HG03108 (cell line): Measurements from ENCODE around the gene DGKG.

ENCODE experiments used
- ATAC-seq: cut with Tn5 transposase; IDR thresholded peaks from one replicate; pipeline ENCODE4 v1.9.1; 2021; ENCODE audit warnings: moderate library complexity; ENCODE audit not compliant: unreplicated experiment

DGKG gene

GRCh38 chr3:186181901-186182300 lies 180.1 kb downstream of the DGKG start:
- ATAC-seq: no peak

GRCh38 chr3:186180891-186181481 lies 181.0 kb downstream of the DGKG start:
- no peak for ATAC-seq

- ATAC-seq: no peak
Measured at GRCh38 chr3:186180151-186180550, 181.9 kb downstream of the DGKG start.

- no peak for ATAC-seq
Measured at GRCh38 chr3:186178412-186178811, 183.6 kb downstream of the DGKG start.

- no peak for ATAC-seq
Measured at GRCh38 chr3:186176373-186176990, 185.6 kb downstream of the DGKG start.

- ATAC-seq: no peak
Measured at GRCh38 chr3:186173224-186173815, 188.7 kb downstream of the DGKG start.

GRCh38 chr3:186172353-186172752 lies 189.7 kb downstream of the DGKG start:
- ATAC-seq: no peak

- no peak for ATAC-seq
Measured at GRCh38 chr3:186171521-186171920, 190.5 kb downstream of the DGKG start.

GRCh38 chr3:186170516-186170915 lies 191.5 kb downstream of the DGKG start:
- no peak for ATAC-seq

- ATAC-seq: no peak
Measured at GRCh38 chr3:186169379-186169778, 192.7 kb downstream of the DGKG start.

- ATAC-seq: no peak
Measured at GRCh38 chr3:186168976-186169375, 193.1 kb downstream of the DGKG start.

- ATAC-seq: no peak
Measured at GRCh38 chr3:186167646-186168395, 194.2 kb downstream of the DGKG start.

- no peak for ATAC-seq
Measured at GRCh38 chr3:186166491-186167288, 195.3 kb downstream of the DGKG start.

- no peak for ATAC-seq
Measured at GRCh38 chr3:186166036-186166435, 196.0 kb downstream of the DGKG start.

GRCh38 chr3:186165331-186165730 lies 196.7 kb downstream of the DGKG start:
- no peak for ATAC-seq

- no peak for ATAC-seq
Measured at GRCh38 chr3:186164696-186165095, 197.3 kb downstream of the DGKG start.

GRCh38 chr3:186162221-186162620 lies 199.8 kb downstream of the DGKG start:
- peak; percentile 56 for ATAC-seq

GRCh38 chr3:186160691-186161243 lies 201.3 kb downstream of the DGKG start:
- ATAC-seq: no peak

GRCh38 chr3:186154641-186155040 lies 207.4 kb downstream of the DGKG start:
- no peak for ATAC-seq

GRCh38 chr3:186152889-186153292 lies 209.1 kb downstream of the DGKG start:
- ATAC-seq: peak; percentile 91

GRCh38 chr3:186152361-186152798 lies 209.7 kb downstream of the DGKG start:
- ATAC-seq: no peak
